WTC11 (cell line): ENCODE measurements around the gene PRM2. TPM values are rescaled to one million over a fixed set of nuclear protein-coding genes. Genes with fewer than 3 reads are reported as not detected.

Source experiments
- ATAC-seq: fragments of 200-7000 bp; cut with Tn5 transposase; 2 replicates; pipeline ENCODE4 v1.10.0; 2021; ENCODE audit warnings: mild to moderate bottlenecking, moderate library complexity
- CTCF ChIA-PET: fragments of 300-600 bp; sonication (Branson Sonifier 250); formaldehyde crosslinking; loops from one replicate; lab custom pipeline; 2021; ENCODE audit warnings: antibody characterized with exemption; lab: Charles Lee
- POLR2A ChIA-PET: fragments of 350-600 bp; sonication (Branson Sonifier 250); formaldehyde crosslinking; loops from one replicate; lab custom pipeline; 2021; ENCODE audit warnings: antibody characterized with exemption; lab: Charles Lee
- DNase-seq: peaks from one replicate; pipeline ENCODE4 v3.0.0; 2021; ENCODE audit warnings: low spot score
- H3K27ac Mint-ChIP-seq: 2 replicates; pipeline ENCODE4 v1.8.0; 2021; ENCODE audit warnings: mixed read lengths
- H3K27me3 Mint-ChIP-seq: 2 replicates; pipeline ENCODE4 v1.8.0; 2021; ENCODE audit warnings: low read depth, mild to moderate bottlenecking, moderate library complexity, mixed read lengths
- H3K36me3 Mint-ChIP-seq: 2 replicates; pipeline ENCODE4 v1.8.0; 2021; ENCODE audit warnings: mixed read lengths
- H3K4me1 Mint-ChIP-seq: 2 replicates; pipeline ENCODE4 v1.8.0; 2022; ENCODE audit warnings: mixed read lengths
- H3K4me3 Mint-ChIP-seq: 2 replicates; pipeline ENCODE4 v1.8.0; 2021; ENCODE audit warnings: mild to moderate bottlenecking, moderate library complexity, mixed read lengths
- H3K9me3 Mint-ChIP-seq: 2 replicates; pipeline ENCODE4 v1.8.0; 2021; ENCODE audit warnings: mixed read lengths
- AFF4 ChIP-seq: sonication (generic); formaldehyde crosslinking; IDR thresholded peaks from 2 replicates; pipeline ENCODE4 v1.8.1; 2023; ENCODE audit warnings: mild to moderate bottlenecking, missing genetic modification reagents, borderline replicate concordance
- ARID4B ChIP-seq: sonication (generic); formaldehyde crosslinking; IDR thresholded peaks from 2 replicates; pipeline ENCODE4 v1.8.0; 2023; ENCODE audit warnings: missing genetic modification reagents, mild to moderate bottlenecking, borderline replicate concordance
- ATF1 ChIP-seq: sonication (generic); formaldehyde crosslinking; IDR thresholded peaks from 2 replicates; pipeline ENCODE4 v1.8.1; 2023; ENCODE audit warnings: mild to moderate bottlenecking, moderate library complexity, missing genetic modification reagents
- ATF2 ChIP-seq: sonication (generic); formaldehyde crosslinking; IDR thresholded peaks from 2 replicates; pipeline ENCODE4 v1.8.1; 2022; ENCODE audit warnings: low read depth, missing genetic modification reagents, borderline replicate concordance
- CBFB ChIP-seq: sonication (generic); formaldehyde crosslinking; IDR thresholded peaks from 2 replicates; pipeline ENCODE4 v1.8.1; 2022; ENCODE audit warnings: mild to moderate bottlenecking, low read depth, missing genetic modification reagents
- CREM ChIP-seq: sonication (generic); formaldehyde crosslinking; IDR thresholded peaks from 2 replicates; pipeline ENCODE4 v1.8.1; 2022; ENCODE audit warnings: mild to moderate bottlenecking, missing genetic modification reagents, moderate library complexity
- ETV6 ChIP-seq: sonication (generic); formaldehyde crosslinking; IDR thresholded peaks from 2 replicates; pipeline ENCODE4 v1.8.1; 2022; ENCODE audit warnings: mild to moderate bottlenecking, missing genetic modification reagents
- HMGA2 ChIP-seq: fragments of 250-450 bp; sonication (Bioruptor Pico); IDR thresholded peaks from 2 replicates; pipeline ENCODE4 v1.4.0; 2021; ENCODE audit warnings: mild to moderate bottlenecking, moderate library complexity
- NR1H2 ChIP-seq: sonication (generic); formaldehyde crosslinking; IDR thresholded peaks from 2 replicates; pipeline ENCODE4 v1.9.0; 2021; ENCODE audit warnings: mild to moderate bottlenecking, moderate library complexity, missing genetic modification reagents
- NR2C2 ChIP-seq: sonication (generic); formaldehyde crosslinking; IDR thresholded peaks from 2 replicates; pipeline ENCODE4 v1.8.0; 2022; ENCODE audit warnings: mild to moderate bottlenecking, missing genetic modification reagents
- PREB ChIP-seq: sonication (generic); formaldehyde crosslinking; IDR thresholded peaks from 2 replicates; pipeline ENCODE4 v1.8.1; 2022; ENCODE audit warnings: mild to moderate bottlenecking, missing genetic modification reagents, moderate library complexity, borderline replicate concordance
- RELA ChIP-seq: sonication (generic); formaldehyde crosslinking; IDR thresholded peaks from 2 replicates; pipeline ENCODE4 v1.8.1; 2022; ENCODE audit warnings: missing genetic modification reagents, mild to moderate bottlenecking, borderline replicate concordance
- SOX15 ChIP-seq: fragments of 250-450 bp; sonication (Bioruptor Pico); IDR thresholded peaks from 2 replicates; pipeline ENCODE4 v1.9.0; 2021; ENCODE audit warnings: mild to moderate bottlenecking
- TP53 ChIP-seq: sonication (generic); formaldehyde crosslinking; IDR thresholded peaks from 2 replicates; pipeline ENCODE4 v1.8.1; 2023; ENCODE audit warnings: mild to moderate bottlenecking, missing genetic modification reagents
- ZMAT4 ChIP-seq: fragments of 250-450 bp; sonication (Bioruptor Pico); IDR thresholded peaks from 2 replicates; pipeline ENCODE4 v1.9.0; 2021; ENCODE audit warnings: mild to moderate bottlenecking
- ZNF512 ChIP-seq: sonication (generic); formaldehyde crosslinking; IDR thresholded peaks from 2 replicates; pipeline ENCODE4 v1.8.1; 2022; ENCODE audit warnings: missing genetic modification reagents, borderline replicate concordance
- ZNF671 ChIP-seq: fragments of 250-450 bp; sonication (Bioruptor Pico); IDR thresholded peaks from 2 replicates; pipeline ENCODE4 v1.8.0; 2021; ENCODE audit warnings: mild to moderate bottlenecking
- total RNA-seq: library from RNA; stranded (reverse); gene quantifications from 3 replicates; pipeline ENCODE4 v1.2.3, GENCODE V29; 2021

Gene PRM2
- total RNA-seq, 1 experiment from 2014 or later: not detected

- TF ChIP-seq AFF4 (CRISPR knock-in tag) (no peak), CREM (no peak), HMGA2 (CRISPR knock-in tag) (no peak)
Measured at GRCh38 chr16:11238272-11239202, 37.7 kb downstream of the PRM2 start (continued).

GRCh38 chr16:11236461-11237254, 39.6 kb downstream of the PRM2 start:
- DNase-seq: no peak
- Mint-ChIP-seq H3K4me1 (peaks cover 9% of the 10 kb centered on the region), H3K4me3 (no peak overlapping the region), H3K27me3 (no peaks in the 10 kb centered on the region; the same call in 1 of the 2 replicates), H3K36me3 (no peaks in the 10 kb centered on the region), H3K9me3 (peaks cover 5% of the 10 kb centered on the region), H3K27ac (no peak overlapping the region)
- POLR2A ChIA-PET: interaction anchor here (0.7 kb wide), 1 partner anchor 327 kb away, joined by 3 read pairs; no protein-coding TSS in a partner anchor
- no peak for TF ChIP-seq ATF1 (CRISPR knock-in tag)
- TF ChIP-seq ZNF512 (CRISPR knock-in tag): no peak
- TF ChIP-seq SOX15 (CRISPR knock-in tag): no peak
- no peak for TF ChIP-seq ZMAT4 (CRISPR knock-in tag)
- no peak for TF ChIP-seq TP53 (CRISPR knock-in tag)
- TF ChIP-seq ZNF671 (CRISPR knock-in tag): no peak
- no peak for TF ChIP-seq ARID4B (CRISPR knock-in tag)
- TF ChIP-seq NR1H2 (CRISPR knock-in tag): no peak
- no peak for TF ChIP-seq ATF2 (CRISPR knock-in tag)
- no peak for TF ChIP-seq ETV6 (CRISPR knock-in tag)
- TF ChIP-seq CBFB (CRISPR knock-in tag): no peak
- no peak for TF ChIP-seq RELA (CRISPR knock-in tag)
- no peak for TF ChIP-seq PREB (CRISPR knock-in tag)
- no peak for TF ChIP-seq NR2C2
- no peak for ATAC-seq
- CTCF ChIA-PET: interaction anchor here (0.8 kb wide), 1 partner anchor 265 kb away, joined by 3 read pairs; no protein-coding TSS in a partner anchor
